SH-SY5Y (cell line): ENCODE measurements around the gene LAMB1.

Experiments
- GATA2 ChIP-seq: IDR thresholded peaks from 2 replicates; pipeline ENCODE4 v1.6.1; 2011; ENCODE audit warnings: mild to moderate bottlenecking, low read depth, low read length
- GATA3 ChIP-seq: IDR thresholded peaks from 2 replicates; pipeline ENCODE4 v1.6.1; 2011; ENCODE audit warnings: low read depth, mild to moderate bottlenecking, low read length, moderate library complexity

LAMB1 gene

DNA sequence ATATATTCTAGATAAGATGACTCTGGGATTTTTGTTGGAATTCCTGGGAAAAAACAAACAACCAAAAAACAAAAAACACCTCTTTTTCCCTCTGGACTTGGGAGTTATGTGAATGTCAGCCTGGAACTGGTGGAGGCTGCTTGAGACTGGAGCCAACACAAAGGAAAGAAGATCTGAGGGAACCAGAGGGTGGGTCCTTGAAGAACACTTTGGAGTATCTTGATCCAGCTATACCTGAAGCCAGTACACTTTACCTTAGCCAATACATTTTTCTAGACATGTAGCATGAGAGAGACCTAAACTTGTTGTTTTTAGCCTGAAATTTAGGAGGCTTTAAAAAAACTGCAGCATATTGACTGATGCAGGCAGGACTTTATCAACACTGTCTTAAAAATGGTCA lies 5.9 kb upstream of the LAMB1 start:
- TF ChIP-seq GATA2 (no peak), GATA3 (no peak)

DNA sequence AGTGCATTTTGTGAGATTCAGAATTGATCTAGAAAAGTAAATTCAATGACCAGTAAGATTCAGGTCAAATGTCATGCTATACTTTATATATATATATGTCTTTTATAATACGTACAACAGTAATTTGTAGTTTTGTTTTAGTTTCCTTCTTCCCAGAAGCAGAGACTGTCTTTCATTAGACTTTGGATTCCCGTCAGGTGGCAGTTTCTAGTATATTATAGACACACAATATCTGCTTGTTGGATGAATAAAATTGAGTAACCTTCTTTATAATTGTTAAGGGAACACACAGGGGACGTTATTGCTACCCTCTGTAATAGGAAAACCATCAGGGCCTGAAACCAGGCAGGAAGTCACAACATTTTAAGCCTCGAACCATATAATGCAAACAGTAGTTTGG lies 5.3 kb upstream of the LAMB1 start:
- no peak for TF ChIP-seq GATA3
- no peak for TF ChIP-seq GATA2

DNA sequence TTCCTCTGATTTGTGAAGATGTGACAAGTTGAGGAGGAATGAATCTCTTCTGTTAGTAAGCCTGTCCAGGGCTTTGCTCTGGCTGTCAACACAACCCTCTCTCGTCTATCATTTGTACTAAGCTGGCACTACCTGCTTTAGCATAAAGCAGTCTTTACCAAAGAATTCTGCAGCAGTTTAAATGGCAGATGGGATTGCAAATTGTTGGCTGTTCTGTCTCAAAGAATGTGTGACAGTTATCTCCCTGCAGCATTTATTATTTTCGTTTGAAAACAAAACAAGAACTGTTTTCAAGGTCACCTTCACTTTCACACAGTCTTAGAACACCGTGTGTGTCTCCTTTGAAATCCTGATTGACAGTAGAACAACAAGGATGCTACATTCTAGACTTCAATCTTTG lies 4.8 kb upstream of the LAMB1 start:
- TF ChIP-seq GATA3 (no peak), GATA2 (no peak)

DNA sequence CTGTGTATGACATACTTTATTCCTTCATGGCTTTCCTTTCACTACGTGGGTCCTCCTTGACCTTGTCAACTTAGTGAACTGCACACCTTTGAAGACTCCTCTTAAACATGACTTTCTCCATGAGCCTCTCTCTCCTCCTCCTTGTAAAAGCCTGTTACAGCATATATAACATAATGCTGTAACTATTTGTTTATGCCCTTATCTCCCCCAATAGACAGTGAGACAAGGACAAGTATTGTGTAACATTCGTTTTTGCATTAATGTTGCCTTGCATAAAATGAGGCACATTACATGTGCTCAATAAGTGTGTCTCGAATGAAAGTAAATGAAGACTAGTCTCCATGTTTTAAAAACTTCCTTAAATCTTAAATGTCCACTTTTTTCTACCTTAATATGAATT lies 4.3 kb upstream of the LAMB1 start:
- TF ChIP-seq GATA2 (no peak), GATA3 (no peak)

DNA sequence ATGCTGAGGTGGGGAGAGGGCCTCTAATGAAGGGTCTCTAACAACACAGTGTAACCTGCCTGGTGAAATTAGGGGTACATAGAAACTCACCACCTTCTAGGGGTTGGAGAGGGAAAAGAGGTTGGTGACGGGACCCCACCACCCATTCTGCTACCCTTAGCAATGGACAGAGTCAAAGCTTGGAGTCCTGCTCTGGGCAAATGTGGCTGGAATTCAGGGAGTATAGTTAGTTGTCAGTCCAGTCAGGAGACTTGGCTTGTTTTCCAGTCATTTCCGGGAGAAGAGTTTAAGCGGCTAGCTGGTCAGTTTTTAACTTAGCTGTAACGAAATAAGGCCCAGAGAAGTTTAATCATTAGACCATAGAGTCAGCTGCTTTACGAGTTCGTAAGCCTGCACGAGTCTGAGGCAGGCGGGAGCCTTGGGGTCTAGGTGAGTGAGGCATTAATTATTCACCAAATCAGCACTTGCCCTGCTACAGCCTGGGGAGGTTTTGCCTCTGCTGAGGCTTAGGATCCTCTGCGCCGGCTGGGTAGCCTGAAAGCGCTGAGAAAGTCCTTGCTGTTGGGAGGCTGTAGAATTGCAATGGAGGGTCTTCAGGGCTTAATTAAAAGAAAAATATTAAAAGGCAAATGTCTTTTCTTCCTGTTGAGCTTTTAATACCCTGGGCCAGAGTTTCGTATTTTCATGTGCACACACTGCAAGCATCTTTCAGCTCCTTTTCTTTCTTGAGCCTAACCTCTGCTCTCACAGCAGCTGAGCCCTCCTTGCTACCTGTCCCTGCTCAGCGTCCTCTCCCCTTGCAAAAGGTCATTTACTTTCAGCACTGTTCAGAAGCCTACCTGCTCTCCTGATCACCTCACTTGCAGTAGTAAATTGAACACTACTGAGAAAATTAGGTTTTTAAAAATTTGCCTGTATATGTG lies 1.5 kb upstream of the LAMB1 start:
- TF ChIP-seq GATA2 (no peak), GATA3 (no peak)

DNA sequence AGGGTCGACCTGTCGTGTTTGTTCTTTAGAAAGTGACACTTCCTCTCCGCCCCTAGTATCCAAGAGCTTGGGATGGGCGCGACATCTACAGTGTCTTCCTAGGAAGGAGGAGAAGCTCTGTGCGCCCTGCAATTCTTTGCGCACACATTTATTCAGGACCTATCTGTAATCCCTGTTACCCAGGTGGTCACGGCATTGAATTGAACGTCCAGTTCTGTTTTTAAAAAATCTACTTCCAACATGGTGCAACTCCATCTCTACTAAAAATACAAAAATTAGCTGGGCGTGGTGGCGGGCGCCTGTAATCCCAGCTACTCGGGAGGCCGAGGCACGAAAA lies 606 bp upstream of the LAMB1 start:
- TF ChIP-seq GATA2, result no peak
- TF ChIP-seq GATA3, result no peak

DNA sequence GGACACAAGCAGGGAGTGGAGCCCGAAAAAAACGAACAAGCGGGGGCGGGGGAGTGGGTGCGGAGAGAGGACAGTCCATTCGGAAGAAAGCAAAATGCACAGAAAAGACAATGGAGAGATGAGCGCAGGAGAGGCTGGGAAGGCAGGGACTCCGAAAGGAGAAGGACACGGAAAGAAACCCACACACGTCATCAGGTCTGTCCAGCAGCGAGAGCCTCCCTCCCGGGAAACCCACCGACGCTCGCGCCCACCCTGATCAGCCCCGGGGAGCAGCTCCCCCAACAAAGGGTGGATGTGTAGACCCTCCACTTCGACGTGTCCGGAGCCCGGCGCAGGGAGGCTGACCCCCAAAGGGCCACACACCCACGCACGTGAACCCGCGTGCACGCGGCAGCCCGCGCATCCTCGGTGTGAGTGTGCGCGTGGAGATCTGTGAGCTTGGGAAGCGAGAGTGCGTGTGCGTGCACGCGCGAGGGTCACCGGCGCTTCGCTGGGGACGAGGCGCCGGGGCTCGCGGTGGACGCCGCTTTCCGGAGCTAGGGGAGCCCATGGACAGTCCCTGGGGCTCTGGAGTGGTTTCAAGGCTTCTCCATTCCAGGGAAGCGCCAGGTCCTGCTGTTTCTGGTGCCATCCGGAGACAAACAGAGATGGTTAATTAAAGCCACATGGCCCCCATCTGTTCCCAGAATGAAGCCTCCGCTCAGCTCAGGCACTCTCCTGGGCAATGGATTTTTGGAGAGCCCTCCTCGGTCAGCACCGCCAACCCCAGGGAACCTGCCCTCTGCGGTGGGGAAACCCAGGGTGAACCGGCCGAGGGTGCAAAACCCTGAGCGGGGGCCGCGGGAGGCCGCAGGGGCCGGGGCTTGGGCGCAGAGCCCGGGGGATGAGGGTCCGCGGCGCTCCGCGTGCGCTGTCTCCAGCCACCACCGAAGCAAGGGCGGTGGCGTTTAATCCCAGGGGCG lies 916 bp downstream of the LAMB1 start:
- TF ChIP-seq GATA2 (no peak; the same call in 1 of the 2 replicates), GATA3 (no peak)

DNA sequence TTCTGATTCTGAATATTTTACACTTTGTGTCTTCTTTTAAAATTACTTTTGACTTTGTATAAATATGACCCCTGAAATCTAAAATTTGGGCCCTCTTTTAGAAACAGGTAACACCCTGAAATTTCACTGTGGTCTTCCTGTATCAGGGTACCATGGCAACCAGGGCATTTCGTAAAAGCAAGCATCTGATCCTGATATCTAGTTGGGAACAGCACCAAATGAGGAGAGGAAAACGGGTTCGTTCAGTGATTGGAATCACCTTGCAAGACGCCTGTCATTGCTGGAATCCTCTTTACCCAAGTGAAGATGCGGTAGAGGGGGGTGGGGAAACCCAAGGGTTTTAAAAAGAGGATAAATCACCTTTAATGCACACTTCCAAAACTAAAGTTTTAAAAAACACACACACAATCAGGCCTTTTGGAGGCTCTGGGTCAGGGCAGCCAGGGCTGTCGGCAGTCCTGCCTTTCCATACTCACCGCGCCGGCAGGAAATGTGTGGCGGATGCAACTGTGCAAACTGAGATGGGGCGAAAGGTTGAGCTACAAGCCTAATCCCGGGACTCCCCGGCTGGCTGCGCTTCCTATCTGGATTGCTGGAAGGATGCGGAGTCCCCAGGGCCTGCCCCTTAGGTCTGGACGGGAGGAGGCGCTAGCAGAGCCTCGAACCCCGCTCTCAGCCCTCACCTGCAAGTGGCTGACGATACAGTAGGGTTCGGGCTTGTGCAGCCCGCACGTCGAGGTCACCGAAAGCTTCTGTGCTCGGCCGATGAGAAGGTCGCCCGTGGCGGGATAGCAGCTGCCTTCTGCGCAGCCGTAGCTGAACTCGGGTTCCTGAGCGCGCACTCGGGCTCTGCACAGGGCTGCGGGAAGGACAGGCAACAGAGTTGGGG lies 1.8 kb downstream of the LAMB1 start:
- TF ChIP-seq GATA2 (no peak), GATA3 (no peak)

DNA sequence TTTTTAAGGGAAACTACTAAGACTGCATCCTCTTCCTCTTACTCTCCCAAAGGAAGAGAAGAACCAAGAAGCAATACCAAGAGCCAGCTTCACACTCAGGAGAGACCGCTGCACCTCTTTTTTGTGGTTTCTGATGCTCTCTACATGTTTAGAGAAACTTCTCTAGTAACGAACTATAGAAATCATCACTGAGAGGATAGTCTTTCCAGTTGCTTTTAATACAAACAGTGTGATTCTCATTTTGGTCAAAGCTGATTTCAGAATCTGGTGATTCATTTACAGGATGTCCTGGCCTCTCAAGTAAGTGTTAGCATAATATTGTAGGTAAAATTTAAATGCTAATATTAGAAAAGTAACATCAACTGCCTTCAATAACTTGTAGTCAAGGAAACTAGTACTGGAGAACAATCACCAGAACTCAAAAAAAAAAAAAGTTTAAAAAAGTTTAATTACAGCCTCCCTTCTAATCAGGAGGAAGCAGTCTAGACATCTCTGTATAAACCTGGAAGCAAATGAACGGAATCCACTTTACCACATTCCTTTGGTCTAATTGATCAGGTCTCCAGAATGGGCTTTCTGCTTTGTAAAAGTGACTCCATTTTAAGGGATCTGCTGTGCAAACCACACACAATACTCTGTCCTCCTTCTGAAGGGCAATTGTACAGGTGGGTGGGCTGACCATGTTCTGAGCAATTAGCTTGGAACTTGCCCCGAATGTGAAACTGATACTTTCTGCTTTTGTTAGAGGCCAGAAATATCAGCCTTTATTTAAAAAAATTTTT lies 3.0 kb downstream of the LAMB1 start:
- no peak for TF ChIP-seq GATA2
- TF ChIP-seq GATA3, result no peak

DNA sequence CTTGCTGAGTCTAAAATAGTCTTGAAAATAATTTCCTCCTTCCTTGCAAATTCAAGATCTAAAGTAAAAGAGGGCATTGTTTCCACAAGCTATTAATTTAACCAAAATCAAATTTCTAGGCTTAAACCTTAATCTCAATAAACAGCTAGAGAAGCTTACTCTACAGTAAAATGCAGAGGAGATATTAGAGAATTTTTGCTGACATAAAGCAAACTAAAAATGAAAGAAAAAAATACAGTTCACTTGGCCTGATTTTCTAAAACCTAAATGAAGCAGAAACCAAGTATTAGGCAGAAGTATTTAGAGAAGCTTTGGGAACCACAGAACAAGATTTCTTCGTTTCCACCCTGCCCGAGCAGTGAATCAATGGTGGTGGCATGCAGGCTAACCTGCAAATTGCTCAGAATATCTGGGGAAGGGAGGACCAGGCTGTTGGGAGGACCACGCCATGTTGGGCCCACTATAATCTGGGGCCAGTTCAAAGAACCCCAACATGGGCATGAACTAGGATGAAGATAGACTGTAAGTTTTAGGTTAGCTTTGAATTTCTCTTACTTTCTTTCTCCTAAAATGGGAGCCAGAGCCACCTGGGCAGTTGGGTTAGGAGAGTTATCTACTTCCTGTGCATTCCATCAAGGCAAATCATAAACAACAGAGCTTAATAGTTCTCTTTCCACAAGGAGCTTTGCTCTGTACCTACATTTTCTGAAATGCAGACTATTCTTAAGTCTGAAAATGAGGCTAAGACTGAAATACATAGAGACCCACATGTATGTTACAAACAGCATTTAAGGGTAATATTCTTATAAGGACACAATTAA lies 4.1 kb downstream of the LAMB1 start:
- TF ChIP-seq GATA3, result no peak
- TF ChIP-seq GATA2, result no peak

DNA sequence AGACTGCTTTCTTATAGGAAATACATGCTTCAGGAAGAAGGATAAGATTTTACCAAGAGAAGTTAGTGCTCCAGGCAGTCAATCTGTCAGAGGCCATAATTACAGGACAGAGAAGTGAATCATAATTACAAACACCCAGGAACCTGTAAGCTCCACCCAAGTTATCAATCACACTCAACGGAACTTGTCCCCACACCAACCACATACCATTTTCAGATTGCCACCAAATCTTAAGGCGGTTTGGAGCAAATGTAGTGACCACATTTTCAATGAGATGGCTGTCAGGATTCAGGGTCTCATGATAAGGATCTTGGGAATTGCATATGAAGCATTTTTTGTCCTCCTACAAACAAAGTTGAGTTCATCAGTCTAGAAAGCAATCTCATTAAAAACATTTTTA lies 4.8 kb downstream of the LAMB1 start:
- TF ChIP-seq GATA2 (peak; percentile 43; the same call in 1 of the 2 replicates), GATA3 (peak; percentile 58; the same call in 1 of the 2 replicates)
